SK-N-DZ (cell line): ENCODE measurements around the gene PPP6R3.
A peak's percentile ranks its signal among the peaks of the same experiment; 100 is the strongest.
"Not testable (repeated sequence)": the region's sequence is repeated elsewhere in the genome, so short reads cannot be mapped to it uniquely, and the experiment has no call there.

Experiments
- DNase-seq: peaks from one replicate; pipeline ENCODE4 v3.0.0-alpha.2; 2015; ENCODE audit warnings: low spot score

Gene PPP6R3

DNA sequence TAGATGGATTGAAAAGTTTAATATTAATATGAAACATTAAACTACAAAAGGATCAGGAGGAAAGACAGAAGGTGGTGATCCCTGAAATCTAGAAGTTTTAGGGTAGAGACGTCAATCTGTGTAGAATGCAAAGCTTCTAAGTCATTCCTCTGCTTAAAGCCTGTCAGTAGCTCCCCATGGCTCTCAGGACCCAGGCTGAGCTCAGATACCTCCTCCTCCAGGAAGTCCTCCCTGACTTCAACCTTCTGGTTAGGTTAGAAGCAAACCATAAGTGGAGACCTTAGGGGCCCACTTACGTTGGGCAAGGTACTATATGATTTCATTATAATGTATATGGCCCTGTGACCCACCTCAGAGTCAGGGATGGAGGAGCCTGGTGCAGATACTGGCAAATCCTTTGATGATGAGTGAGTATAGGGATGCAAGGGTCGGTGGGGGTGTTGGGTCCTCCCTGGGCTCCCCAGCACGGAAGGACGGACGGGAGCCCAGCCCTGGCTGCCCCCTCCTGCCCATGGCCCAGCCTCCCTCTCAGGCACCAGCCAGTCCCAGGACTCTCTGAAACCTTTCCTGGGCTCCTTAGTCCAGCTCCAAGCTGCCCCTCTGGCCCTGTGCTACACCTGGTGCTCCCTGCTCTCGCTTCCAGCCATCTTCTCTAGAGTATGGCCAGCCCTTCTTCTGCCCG is 3.2 kb upstream of the PPP6R3 start:
- DNase-seq = no peak

DNA sequence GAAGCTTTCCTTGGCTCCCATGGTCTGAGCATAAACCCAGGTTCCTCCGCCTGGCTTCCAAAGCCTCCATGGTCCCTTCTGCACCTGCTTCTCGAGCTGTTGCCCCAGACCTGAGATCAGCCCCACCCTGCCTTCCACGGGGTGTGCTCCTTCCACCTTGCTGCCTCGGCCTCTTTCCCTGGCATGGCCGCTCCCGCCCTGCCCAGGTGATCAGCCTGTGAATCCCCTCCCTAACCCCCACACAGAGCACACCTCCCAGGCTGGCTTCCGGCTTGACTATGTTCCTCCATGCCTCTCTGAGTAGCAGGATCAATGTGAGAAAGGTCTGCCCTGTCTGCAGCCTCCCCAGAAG is 2.7 kb upstream of the PPP6R3 start:
- DNase-seq = no peak

DNA sequence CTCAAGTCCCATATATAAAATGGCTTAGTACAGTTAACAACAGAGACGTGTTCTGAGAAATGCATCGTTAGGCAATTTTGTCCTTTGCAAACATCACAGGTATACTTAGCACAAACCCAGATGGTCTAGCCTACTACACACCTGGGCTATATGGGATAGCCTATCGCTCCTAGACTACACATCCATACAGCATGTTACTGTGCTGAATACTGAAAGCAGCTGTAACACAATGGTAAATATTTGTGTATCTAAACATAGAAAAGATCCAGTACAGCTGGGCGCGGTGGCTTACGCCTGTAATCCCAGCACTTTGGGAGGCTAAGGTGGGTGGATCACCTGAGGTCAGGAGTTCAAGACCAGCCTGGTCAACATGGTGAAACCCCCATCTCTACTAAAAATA is 2.2 kb upstream of the PPP6R3 start:
- DNase-seq = not testable (repeated sequence)

DNA sequence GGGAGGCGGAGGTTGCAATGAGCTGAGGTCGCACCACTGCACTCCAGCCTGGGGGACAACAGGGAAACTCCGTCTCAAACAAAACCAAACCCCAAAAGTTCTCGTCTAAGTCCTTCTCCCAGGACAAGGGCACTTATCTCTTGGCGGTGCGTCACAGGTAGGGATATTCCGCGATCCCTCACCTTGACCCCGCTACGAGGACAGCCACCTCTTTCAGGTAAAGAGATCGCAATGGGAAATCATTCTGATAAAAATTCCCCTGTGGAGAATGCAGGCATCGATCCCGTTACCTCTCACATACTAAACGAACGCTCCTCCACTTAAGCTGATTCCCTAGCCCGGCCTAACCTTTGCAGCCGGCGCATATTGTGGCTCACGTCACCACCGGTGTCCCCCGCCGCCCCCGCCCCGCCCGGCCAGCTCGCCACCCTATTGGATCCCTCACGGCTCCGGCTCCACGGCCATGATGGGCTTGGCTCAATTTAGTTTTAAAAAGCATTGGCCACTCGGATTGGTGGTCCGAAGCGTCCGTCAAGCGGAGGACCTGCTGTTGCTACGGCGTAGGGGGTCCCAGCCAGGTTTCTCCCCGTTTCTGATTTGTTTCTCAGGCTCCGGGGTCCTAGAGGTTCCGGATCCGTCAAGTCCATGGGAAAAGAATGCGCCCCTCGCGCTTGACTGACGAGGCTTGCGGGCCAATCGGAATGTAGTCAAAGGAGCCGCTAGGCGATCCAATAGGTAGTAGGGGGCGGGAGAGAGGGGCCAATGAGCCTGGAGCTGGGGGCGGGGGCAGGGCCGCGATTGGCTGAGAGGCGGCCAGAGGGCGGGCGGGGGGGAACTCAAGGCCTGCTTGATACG is 439 bp upstream of the PPP6R3 start:
- DNase-seq = peak; percentile 100

DNA sequence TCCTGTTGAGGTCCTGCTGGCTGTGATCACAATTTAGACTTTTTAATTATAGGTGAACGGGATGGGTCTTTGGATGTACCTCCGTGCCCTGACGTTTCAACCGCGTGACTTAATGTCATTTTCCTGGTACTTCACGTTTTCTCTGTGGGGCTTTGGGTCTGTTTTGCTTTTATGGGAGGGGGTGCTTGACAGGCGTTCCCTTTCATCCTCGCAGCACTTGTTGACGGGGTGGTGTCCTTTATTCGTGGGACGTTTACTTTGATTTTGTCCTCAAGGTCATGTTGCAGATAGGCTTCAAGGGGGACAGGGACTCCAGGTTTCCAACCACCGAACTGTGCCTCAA is 994 bp downstream of the PPP6R3 start:
- DNase-seq = no peak

DNA sequence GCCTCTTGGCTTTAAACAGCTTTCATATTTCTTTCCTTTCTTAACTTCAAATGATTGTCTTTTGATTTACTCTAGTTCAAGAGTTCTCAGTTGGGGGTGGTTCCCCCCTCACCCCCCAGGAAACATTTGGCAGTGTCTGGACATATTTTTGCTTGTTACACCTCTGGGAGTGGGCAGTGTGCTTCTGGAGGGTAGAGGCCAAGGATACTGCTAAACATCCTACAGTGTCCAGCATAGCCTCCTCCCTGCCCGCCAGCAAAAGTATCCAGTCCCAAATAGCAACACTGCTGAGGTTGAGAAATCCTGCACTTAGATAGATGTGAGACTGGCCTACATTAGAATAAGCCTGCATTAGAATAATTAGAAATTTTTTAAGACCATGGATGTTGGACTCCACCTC is 3.2 kb downstream of the PPP6R3 start:
- no peak for DNase-seq

DNA sequence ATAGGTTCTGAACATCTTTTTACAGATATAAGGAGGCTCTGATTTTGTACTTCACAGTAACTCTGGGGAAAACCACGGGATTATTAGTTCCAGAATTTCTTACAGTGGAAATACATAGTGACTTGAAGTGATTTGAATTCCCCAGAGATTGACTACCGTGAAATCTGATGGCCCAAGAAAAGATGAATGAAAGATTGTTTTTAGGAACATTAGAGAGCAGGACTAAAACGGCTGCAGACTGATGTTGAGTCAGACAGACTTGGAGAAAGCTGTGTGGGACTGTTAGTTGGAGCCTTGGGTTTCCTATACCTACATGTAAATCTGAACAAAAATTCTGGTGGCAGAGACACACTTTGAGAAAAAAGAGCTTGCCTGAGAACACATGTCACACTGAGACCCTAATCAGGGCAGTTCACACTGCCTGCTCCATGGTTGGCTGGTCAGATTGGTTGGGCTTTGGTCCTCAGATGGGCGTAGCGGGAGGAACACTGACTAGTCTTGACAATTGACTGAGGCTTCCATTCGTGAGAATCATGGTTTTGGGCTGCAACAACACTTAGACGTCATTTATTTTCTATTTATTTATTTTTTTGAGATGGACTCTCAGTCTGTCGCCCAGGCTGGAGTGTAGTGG is 6.8 kb downstream of the PPP6R3 start:
- DNase-seq = no peak

DNA sequence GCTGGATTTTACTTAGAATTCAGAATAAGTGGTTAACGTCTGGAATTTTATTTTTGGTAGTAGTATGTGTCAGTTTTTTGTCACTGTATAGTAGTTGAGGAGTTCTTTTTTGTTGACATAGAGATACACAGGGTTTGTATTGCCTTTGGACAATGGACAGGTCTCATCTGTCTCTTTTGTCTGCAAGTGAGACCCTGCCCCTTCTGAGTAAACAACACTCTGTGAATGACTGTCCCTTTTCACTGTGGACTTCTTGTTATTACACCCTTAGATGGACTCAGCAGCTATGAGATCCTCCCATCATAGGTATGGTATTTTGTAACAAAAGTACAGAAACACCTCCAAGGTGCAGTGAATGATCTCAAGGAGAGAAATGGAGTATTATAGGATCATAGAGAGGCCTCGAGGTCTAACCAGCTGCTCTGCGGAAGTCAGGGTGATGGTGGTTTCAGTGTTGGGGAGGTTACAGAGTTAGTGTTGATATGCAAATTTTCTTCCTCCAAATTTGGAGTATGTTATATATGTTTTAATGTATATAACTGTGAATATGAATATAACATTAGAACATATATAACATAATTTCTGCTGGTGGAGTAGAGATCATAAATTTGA is 7.8 kb downstream of the PPP6R3 start:
- no peak for DNase-seq

DNA sequence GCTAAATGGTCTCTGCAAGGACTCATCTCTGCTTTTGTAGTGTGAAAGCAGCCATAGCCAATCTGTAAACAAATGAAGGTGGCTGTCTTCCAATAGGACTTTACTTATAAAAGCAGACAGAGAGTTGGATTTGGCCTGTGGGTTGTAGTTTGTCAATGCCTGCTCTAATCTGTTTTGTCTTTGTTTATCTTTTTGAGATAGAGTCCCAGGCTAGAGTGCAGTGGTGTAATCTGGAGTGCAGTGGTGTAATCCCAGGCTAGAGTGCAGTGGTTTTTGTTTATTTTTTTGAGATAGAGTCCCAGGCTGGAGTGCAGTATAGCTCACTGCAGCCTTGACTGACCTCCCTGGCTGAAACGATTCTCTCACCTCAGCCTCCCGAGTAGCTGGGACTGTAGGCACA is 8.6 kb downstream of the PPP6R3 start:
- no peak for DNase-seq

DNA sequence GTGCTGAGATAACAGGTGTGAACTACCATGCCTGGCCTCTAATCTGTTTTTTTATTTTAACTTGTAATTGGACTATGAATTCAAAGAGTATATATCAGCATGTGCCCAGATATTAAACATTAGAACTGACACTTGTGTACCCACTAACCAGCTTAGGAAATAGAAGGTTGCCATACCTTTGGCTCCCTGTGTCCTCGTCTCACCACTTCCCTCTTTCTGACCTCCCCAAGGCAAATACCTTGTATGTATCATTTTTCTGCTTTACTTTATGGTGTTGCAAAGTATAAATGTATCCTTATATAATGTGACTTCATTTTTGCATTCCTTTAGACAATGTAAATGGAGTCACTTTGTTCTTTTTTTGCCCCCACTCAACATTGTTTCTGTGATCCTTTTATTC is 9.1 kb downstream of the PPP6R3 start:
- DNase-seq = no peak

DNA sequence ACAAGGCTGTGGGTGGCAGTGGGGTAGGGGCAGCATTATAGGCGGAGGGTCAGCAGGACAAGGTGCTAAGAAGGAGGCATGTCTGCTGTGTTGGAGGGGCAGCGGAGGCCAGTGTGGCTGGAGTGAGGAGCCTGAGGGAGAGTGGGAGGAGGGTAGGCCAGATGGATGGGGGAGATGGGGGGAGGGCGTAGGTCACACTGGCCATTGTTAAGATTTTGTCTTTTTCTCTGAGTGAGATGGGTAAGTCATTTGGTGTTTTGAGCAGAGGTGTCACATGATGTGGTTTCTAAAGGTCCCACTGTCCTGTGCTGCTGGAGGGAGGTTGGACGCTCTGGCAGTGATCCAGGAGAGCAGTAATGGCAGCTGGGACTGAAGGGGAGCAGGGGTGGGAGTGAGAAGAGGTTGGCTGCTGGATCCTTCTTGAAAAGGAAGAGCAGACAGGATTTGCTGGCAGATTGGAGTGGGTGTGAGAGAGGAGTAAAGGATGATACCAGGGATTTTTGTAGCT is 9.8 kb downstream of the PPP6R3 start:
- DNase-seq = no peak

DNA sequence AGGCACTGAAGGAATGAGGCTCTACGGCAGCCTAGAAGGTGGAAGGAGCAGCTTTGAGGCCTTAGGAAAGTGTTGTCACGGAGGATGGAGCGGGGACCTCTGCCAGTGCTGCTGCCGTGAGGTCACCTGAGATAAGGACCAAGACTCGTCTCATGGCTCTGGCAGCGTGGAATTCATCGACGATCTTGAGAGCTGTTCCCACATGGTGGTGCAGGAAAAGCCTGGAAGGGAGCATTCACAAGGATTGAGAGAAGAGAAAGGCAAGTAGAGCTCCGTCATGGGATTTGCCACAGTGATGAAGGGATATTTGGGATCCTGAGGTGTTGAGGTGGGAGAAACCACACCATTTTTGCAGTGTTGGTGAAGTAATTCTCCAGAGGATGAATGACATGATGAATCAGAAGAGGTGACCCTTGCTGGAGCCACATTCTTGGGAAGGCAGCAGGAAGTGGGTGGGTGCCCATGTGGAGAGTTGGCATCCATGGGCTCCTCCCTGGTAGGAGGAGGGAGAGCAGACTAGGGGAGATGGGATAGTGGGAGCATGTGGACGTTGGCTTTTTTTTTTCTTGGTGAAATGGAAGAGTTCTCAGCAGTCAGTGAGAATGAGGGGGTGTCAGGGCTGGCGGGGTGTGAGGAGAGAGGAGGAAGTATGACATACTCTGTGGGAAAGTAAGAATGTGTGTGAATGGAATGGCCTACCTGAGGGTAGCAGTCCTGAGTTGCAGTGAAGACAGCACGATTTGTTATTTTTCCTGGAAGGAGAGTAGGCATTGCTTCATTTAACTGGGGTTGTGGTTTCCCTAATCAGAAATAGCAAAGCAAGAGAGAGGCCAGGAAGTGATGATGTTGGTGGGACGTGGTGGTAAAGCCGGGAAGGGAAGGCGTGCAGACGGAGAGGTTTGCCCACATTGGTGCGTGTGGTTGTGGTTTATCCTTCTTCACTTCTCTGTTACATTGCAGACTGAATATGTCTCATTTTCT is 11.1 kb downstream of the PPP6R3 start:
- no peak for DNase-seq

DNA sequence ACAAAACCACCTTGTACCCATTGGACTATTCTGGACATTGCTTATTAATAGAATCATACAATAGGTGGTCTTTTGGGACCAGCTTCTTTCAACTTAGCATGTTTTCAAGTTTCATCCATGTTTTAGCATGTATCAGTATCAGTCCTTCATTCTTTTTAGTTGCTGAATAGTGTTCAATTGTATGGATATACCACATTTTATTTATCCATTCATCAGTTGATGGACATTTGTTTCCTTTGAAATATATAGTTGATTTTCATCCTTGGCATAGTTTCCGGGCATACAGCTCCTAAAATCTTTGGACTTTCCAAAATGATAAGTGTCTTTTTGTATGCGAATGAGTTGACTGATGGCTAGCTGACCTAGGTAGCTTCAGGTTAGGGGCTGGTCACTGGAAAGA is 12.2 kb downstream of the PPP6R3 start:
- DNase-seq = no peak

DNA sequence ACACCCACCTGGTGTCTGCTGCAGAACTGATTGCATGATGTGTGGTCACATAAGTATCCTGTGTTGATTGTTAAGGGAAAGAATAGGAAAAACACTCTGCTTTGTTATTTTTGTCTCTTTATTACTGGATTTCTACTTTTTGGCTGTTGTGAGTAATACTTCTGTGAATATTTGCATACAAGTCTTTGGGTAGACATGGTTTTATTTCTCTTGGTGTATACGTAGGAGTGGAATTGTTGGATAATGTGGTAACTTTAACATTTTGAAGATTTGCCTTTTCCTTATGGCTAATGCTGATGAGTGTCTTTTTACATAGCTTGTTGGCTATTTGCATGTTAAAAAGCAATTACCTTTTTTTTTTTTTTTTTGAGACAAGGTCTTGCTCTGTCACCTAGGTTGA is 13.1 kb downstream of the PPP6R3 start:
- DNase-seq = no peak

DNA sequence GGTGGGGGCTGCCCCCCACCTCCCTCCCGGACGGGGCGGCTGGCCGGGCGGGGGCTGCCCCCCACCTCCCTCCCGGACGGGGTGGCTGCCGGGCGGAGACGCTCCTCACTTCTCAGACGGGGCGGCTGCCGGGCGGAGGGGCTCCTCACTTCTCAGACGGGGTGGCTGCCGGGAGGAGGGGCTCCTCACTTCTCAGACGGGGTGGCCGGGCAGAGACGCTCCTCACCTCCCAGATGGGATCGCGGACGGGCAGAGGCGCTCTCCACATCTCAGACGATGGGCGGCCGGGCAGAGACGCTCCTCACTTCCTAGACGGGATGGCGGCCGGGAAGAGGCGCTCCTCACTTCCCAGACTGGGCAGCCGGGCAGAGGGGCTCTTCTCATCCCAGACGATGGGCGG is 15.1 kb downstream of the PPP6R3 start:
- DNase-seq = not testable (repeated sequence)

DNA sequence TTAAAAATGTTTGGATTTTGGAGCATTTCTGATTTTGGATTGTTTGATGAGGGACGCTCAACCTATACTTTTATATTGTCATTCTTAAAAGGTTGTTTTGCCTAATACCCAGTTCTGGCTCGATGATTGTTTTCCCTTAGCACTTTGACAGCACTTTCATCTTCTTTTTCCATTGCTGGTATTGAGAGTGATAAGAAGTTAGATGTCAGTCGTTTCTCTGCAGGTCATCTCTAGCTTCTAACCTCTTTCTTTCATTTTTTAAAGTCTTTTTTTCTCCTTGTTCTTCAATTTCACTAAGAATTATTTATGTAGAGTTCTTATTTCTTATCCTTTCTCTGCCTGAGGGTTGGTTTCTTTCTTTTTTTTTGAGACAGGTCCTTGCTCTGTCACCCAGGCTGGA is 18.8 kb downstream of the PPP6R3 start:
- no peak for DNase-seq

DNA sequence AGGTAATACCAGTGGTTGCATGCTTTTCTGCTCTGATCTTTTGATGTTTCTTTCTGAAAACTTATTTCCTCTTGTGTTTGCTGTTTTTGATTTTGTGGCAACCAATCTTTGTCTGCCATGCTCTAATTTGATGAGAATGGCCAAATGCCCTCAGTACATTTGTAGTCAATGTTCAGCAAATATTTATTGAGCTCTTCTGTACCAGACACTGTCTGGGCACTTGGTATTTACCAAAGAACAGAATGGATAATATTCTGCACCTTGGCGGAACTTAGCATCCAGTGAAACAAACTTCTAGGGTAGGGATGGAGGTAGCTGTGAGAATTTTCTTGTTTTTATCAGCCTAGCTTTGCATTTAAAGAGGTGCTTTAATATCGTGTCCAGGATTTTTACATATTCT is 19.6 kb downstream of the PPP6R3 start:
- DNase-seq = no peak

DNA sequence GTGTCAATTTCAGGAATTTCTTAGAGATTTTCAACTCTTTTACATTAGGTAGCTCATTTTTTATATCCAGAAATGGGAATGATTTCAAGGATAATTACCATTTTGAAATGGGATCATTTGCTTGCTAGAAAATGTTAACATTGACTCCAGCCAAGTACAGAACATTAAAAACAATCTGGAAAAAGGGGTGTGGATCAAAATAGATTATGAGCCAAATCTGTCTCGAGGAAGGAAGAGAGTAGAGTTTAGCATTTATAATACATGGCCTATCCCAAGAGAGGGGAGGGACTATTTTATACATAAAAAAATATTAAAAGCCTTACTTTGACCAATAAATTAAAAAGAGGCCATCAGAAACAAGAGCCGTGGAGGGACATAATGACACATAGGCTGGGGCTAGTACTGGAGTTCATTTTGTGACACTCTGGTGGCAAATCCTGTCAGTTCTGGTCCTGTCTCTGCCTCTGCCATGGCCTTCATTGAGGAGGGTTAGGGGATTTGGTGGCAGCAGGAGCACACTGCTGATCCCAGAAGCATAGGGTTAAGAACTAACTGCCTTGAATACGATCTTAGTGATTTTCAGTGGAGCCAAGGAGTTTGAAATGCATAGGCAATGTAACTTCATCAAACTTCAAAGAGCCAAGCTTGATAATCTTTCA is 20.4 kb downstream of the PPP6R3 start:
- no peak for DNase-seq

DNA sequence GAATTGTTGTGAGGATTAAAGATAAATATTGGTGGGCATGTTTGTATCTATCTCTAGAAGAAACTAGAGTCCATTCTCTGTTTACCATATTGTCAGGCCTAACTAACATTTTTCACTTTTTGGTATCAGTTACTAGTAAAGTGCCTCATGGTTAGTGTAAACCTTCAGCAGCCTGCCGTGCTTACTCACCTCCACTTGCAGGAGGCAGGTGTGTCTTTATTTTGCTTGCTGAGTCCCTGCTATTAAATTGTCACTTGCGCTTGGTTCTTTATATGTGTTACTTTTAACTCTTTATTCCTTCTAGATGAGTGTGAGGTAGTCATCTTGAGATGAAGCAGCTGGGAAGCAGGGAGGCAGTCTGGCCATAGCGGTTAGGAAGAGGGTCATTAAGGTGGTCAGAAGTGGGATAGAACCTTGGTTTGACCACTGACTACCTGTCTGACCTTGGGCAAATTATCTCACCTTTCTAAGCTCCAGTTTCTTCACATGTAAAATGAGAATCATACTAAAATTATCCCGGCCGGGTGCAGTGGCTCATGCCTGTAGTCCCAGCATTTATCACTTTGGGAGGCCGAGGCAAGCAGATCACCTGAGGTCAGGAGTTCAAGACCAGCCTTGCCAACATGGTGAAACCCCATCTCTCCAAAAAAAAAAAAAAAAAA is 21.2 kb downstream of the PPP6R3 start:
- DNase-seq = no peak

DNA sequence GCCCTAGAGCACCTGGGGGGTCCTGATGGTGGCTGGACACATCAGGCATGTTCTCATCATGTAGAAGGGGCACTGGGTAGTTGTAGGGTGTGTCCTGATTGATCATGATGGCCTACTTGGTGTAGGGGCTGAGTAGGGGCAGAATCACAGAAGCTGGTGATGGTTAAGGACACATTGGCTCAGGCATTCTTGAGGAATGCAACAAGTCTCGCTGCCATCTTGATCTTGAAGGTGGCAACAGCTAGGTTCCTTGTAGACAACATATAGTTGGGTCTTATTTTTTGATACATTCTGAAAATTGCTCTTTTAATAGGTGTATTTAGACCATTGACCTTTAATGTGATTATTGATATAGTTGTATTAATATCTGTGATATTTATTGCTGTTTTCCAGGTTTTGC is 28.1 kb downstream of the PPP6R3 start:
- no peak for DNase-seq
